ENCODE data around the gene MBNL1.
"Not testable (repeated sequence)": the region's sequence is repeated elsewhere in the genome, so short reads cannot be mapped to it uniquely, and the experiment has no call there.

The MBNL1 gene

GRCh38 chr3:152321955-152322377, 53.2 kb downstream of the MBNL1 start:
- no peak for DNase-seq

- DNase-seq = peak; percentile 41
Observed at GRCh38 chr3:152322756-152323155, 54.0 kb downstream of the MBNL1 start.

GRCh38 chr3:152323834-152324233, 55.1 kb downstream of the MBNL1 start:
- peak; percentile 48 for DNase-seq

- no peak for DNase-seq
Observed at GRCh38 chr3:152325136-152325535, 56.4 kb downstream of the MBNL1 start.

GRCh38 chr3:152327203-152327602, 58.5 kb downstream of the MBNL1 start:
- no peak for DNase-seq

GRCh38 chr3:152328841-152329240, 60.1 kb downstream of the MBNL1 start:
- DNase-seq = no peak

GRCh38 chr3:152330559-152330958, 61.8 kb downstream of the MBNL1 start:
- no peak for DNase-seq

- no peak for DNase-seq
Observed at GRCh38 chr3:152331018-152331541, 62.4 kb downstream of the MBNL1 start.

- no peak for DNase-seq
Observed at GRCh38 chr3:152331998-152332397, 63.3 kb downstream of the MBNL1 start.

GRCh38 chr3:152333928-152334327, 65.2 kb downstream of the MBNL1 start:
- no peak for DNase-seq

GRCh38 chr3:152334761-152335160, 66.0 kb downstream of the MBNL1 start:
- no peak for DNase-seq

GRCh38 chr3:152335273-152335672, 66.5 kb downstream of the MBNL1 start:
- no peak for DNase-seq

GRCh38 chr3:152337337-152337736, 68.6 kb downstream of the MBNL1 start:
- DNase-seq = not testable (repeated sequence)

- no peak for DNase-seq
Observed at GRCh38 chr3:152338159-152338720, 69.5 kb downstream of the MBNL1 start.

GRCh38 chr3:152339881-152340505, 71.3 kb downstream of the MBNL1 start:
- DNase-seq = no peak

GRCh38 chr3:152345233-152345632, 76.5 kb downstream of the MBNL1 start:
- DNase-seq = no peak

- no peak for DNase-seq
Observed at GRCh38 chr3:152346058-152346457, 77.3 kb downstream of the MBNL1 start.

- DNase-seq = no peak
Observed at GRCh38 chr3:152346740-152347139, 78.0 kb downstream of the MBNL1 start.

GRCh38 chr3:152348436-152349177, 79.9 kb downstream of the MBNL1 start:
- no peak for DNase-seq

- no peak for DNase-seq
Observed at GRCh38 chr3:152349392-152349791, 80.7 kb downstream of the MBNL1 start.

- no peak for DNase-seq
Observed at GRCh38 chr3:152350139-152350538, 81.4 kb downstream of the MBNL1 start.

GRCh38 chr3:152350776-152351175, 82.0 kb downstream of the MBNL1 start:
- DNase-seq = no peak

- no peak for DNase-seq
Observed at GRCh38 chr3:152352554-152352953, 83.8 kb downstream of the MBNL1 start.

GRCh38 chr3:152353578-152353977, 84.8 kb downstream of the MBNL1 start:
- no peak for DNase-seq

All from CD4-positive, alpha-beta T cell treated with Interleukin-12 subunit alpha and Interleukin-12 subunit beta, for 1 hour (primary cell).